ENCODE measurements around the gene DDX20.

The DDX20 gene

GRCh38 chr1:111813440-111814304 lies 58.0 kb downstream of the DDX20 start:
- no peaks in the 10 kb centered on the region for H3K4me1 ChIP-seq (ENCODE audit: control insufficient read depth in 2 of 2, insufficient read depth in 1 of 2, low read depth in 1 of 2, low read length in 2 of 2)
- no peak overlapping the region for H2BK12ac ChIP-seq (ENCODE audit: low read length)
- no peak overlapping the region for H2AFZ ChIP-seq (ENCODE audit: low read length)
- H2BK5ac ChIP-seq (ENCODE audit: low read length) = no peak overlapping the region
- H3K4ac ChIP-seq (ENCODE audit: low read length) = no peak overlapping the region
- H3K36me3 ChIP-seq (replicated peaks in 1 of 2; ENCODE audit: control insufficient read depth in 2 of 2, insufficient read depth in 2 of 2, low read length in 2 of 2) = no peaks in the 10 kb centered on the region
- no peak for DNase-seq (ENCODE audit: low spot score)
- H4K8ac ChIP-seq (ENCODE audit: low read depth, low read length) = no peak overlapping the region
- no CpG with 5 or more reads among the region's 16 CpGs for WGBS, 2 donors (ENCODE audit: extremely low coverage in 2 of 2, insufficient read length in 2 of 2, insufficient replicate concordance in 1 of 2)
- no peak overlapping the region for H2BK120ac ChIP-seq (ENCODE audit: low read depth, low read length)
- no peak overlapping the region for H3K14ac ChIP-seq (ENCODE audit: low read length)
- no peak overlapping the region for H3K4me3 ChIP-seq (ENCODE audit: low read length in 2 of 2)
- no peak overlapping the region for H2BK15ac ChIP-seq (ENCODE audit: low read length)
- peaks cover 0 to 17% (median 0%) of the 10 kb centered on the region in 3 experiments for H3K27me3 ChIP-seq (ENCODE audit: control insufficient read depth in 3 of 3, insufficient read depth in 3 of 3, low read depth in 1 of 3, low read length in 3 of 3)
- H3K79me1 ChIP-seq (ENCODE audit: low read depth, low read length) = no peaks in the 10 kb centered on the region
- H3K9ac ChIP-seq (ENCODE audit: low read depth, low read length, poor library complexity) = no peak overlapping the region
- H3K4me2 ChIP-seq (ENCODE audit: insufficient read depth, low read length, poor library complexity, severe bottlenecking) = no peak overlapping the region
- no peaks in the 10 kb centered on the region for H3K9me3 ChIP-seq (replicated peaks in 1 of 2; ENCODE audit: control insufficient read depth in 2 of 2, insufficient read depth in 1 of 2, low read depth in 1 of 2, low read length in 2 of 2)
- no peak overlapping the region for H3K27ac ChIP-seq (replicated peaks; ENCODE audit: low read length)
- H2AK5ac ChIP-seq (ENCODE audit: low read depth, low read length) = no peak overlapping the region
- no peak overlapping the region for H3K23ac ChIP-seq (ENCODE audit: low read depth, low read length, poor library complexity)
- H4K91ac ChIP-seq (ENCODE audit: low read depth, low read length, poor library complexity) = no peak overlapping the region
- no peak overlapping the region for H3K18ac ChIP-seq (ENCODE audit: low read length)

- no peak overlapping the region for H3K4me2 ChIP-seq (ENCODE audit: insufficient read depth, low read length, poor library complexity, severe bottlenecking)
These were observed 58.6 kb downstream of the DDX20 start for GRCh38 chr1:111814305-111814628.

GRCh38 chr1:111814642-111815041 lies 58.9 kb downstream of the DDX20 start:
- H2AK5ac ChIP-seq (ENCODE audit: low read depth, low read length) = no peak overlapping the region
- no peak overlapping the region for H3K23ac ChIP-seq (ENCODE audit: low read depth, low read length, poor library complexity)
- no peak overlapping the region for H2BK5ac ChIP-seq (ENCODE audit: low read length)
- peaks cover 0 to 15% (median 0%) of the 10 kb centered on the region in 3 experiments for H3K27me3 ChIP-seq (ENCODE audit: control insufficient read depth in 3 of 3, insufficient read depth in 3 of 3, low read depth in 1 of 3, low read length in 3 of 3)
- H3K27ac ChIP-seq (replicated peaks; ENCODE audit: low read length) = no peak overlapping the region
- WGBS, 2 donors (ENCODE audit: extremely low coverage in 2 of 2, insufficient read length in 2 of 2, insufficient replicate concordance in 1 of 2) = no CpG with 5 or more reads among the region's 3 CpGs
- H2BK120ac ChIP-seq (ENCODE audit: low read depth, low read length) = no peak overlapping the region
- no peak overlapping the region for H3K4me2 ChIP-seq (ENCODE audit: insufficient read depth, low read length, poor library complexity, severe bottlenecking)
- no peak overlapping the region for H4K8ac ChIP-seq (ENCODE audit: low read depth, low read length)
- no peak overlapping the region for H4K91ac ChIP-seq (ENCODE audit: low read depth, low read length, poor library complexity)
- no peak for DNase-seq (ENCODE audit: low spot score)
- H2BK15ac ChIP-seq (ENCODE audit: low read length) = no peak overlapping the region
- H2BK12ac ChIP-seq (ENCODE audit: low read length) = no peak overlapping the region
- no peaks in the 10 kb centered on the region for H3K4me1 ChIP-seq (ENCODE audit: control insufficient read depth in 2 of 2, insufficient read depth in 1 of 2, low read depth in 1 of 2, low read length in 2 of 2)
- no peak overlapping the region for H3K14ac ChIP-seq (ENCODE audit: low read length)
- H3K18ac ChIP-seq (ENCODE audit: low read length) = no peak overlapping the region
- no peaks in the 10 kb centered on the region for H3K36me3 ChIP-seq (replicated peaks in 1 of 2; ENCODE audit: control insufficient read depth in 2 of 2, insufficient read depth in 2 of 2, low read length in 2 of 2)
- no peaks in the 10 kb centered on the region for H3K79me1 ChIP-seq (ENCODE audit: low read depth, low read length)
- no peak overlapping the region for H3K4me3 ChIP-seq (ENCODE audit: low read length in 2 of 2)
- H2AFZ ChIP-seq (ENCODE audit: low read length) = no peak overlapping the region
- no peak overlapping the region for H3K4ac ChIP-seq (ENCODE audit: low read length)
- H3K9ac ChIP-seq (ENCODE audit: low read depth, low read length, poor library complexity) = no peak overlapping the region
- no peaks in the 10 kb centered on the region for H3K9me3 ChIP-seq (replicated peaks in 1 of 2; ENCODE audit: control insufficient read depth in 2 of 2, insufficient read depth in 1 of 2, low read depth in 1 of 2, low read length in 2 of 2)

More at GRCh38 chr1:111814305-111814628, 58.6 kb downstream of the DDX20 start:
- no peak overlapping the region for H3K23ac ChIP-seq (ENCODE audit: low read depth, low read length, poor library complexity)
- H3K4ac ChIP-seq (ENCODE audit: low read length) = no peak overlapping the region
- H3K9ac ChIP-seq (ENCODE audit: low read depth, low read length, poor library complexity) = no peak overlapping the region
- H2BK120ac ChIP-seq (ENCODE audit: low read depth, low read length) = no peak overlapping the region
- no peak overlapping the region for H4K91ac ChIP-seq (ENCODE audit: low read depth, low read length, poor library complexity)
- no peak overlapping the region for H3K27ac ChIP-seq (replicated peaks; ENCODE audit: low read length)
- no peaks in the 10 kb centered on the region for H3K36me3 ChIP-seq (replicated peaks in 1 of 2; ENCODE audit: control insufficient read depth in 2 of 2, insufficient read depth in 2 of 2, low read length in 2 of 2)
- DNase-seq (ENCODE audit: low spot score) = no peak
- no peak overlapping the region for H4K8ac ChIP-seq (ENCODE audit: low read depth, low read length)
- H3K18ac ChIP-seq (ENCODE audit: low read length) = no peak overlapping the region
- no peak overlapping the region for H3K4me3 ChIP-seq (ENCODE audit: low read length in 2 of 2)
- no peaks in the 10 kb centered on the region for H3K79me1 ChIP-seq (ENCODE audit: low read depth, low read length)
- H2BK12ac ChIP-seq (ENCODE audit: low read length) = no peak overlapping the region
- no peak overlapping the region for H3K14ac ChIP-seq (ENCODE audit: low read length)
- WGBS, 2 donors (ENCODE audit: extremely low coverage in 2 of 2, insufficient read length in 2 of 2, insufficient replicate concordance in 1 of 2) = no CpG with 5 or more reads among the region's 9 CpGs
- no peaks in the 10 kb centered on the region for H3K9me3 ChIP-seq (replicated peaks in 1 of 2; ENCODE audit: control insufficient read depth in 2 of 2, insufficient read depth in 1 of 2, low read depth in 1 of 2, low read length in 2 of 2)
- H2BK5ac ChIP-seq (ENCODE audit: low read length) = no peak overlapping the region
- no peak overlapping the region for H2AFZ ChIP-seq (ENCODE audit: low read length)
- no peaks in the 10 kb centered on the region for H3K4me1 ChIP-seq (ENCODE audit: control insufficient read depth in 2 of 2, insufficient read depth in 1 of 2, low read depth in 1 of 2, low read length in 2 of 2)
- H2BK15ac ChIP-seq (ENCODE audit: low read length) = no peak overlapping the region
- H2AK5ac ChIP-seq (ENCODE audit: low read depth, low read length) = no peak overlapping the region
- H3K27me3 ChIP-seq (ENCODE audit: control insufficient read depth in 3 of 3, insufficient read depth in 3 of 3, low read depth in 1 of 3, low read length in 3 of 3) = peaks cover 0 to 15% (median 0%) of the 10 kb centered on the region in 3 experiments

Small RNA genes within 50 kb of the gene (small RNA-seq; reads per million reads assigned to genes)
- 5.1 reads per million, percentile 21 among the genes with 10 or more reads in this experiment for gene INKA2 (ENCODE audit: insufficient read depth)

Data from neuronal stem cell (in vitro differentiated cells).